ENCODE measurements around the gene DENND2A. TPM values are rescaled to one million over a fixed set of nuclear protein-coding genes. Genes with fewer than 3 reads are reported as not detected.
A peak's percentile ranks its signal among the peaks of the same experiment; 100 is the strongest.
"Not testable (repeated sequence)": the region's sequence is repeated elsewhere in the genome, so short reads cannot be mapped to it uniquely, and the experiment has no call there.

The DENND2A gene
- total and polyA plus RNA-seq, 7 donors = 2.7 to 8.7 (median 3.8) TPM

GRCh38 chr7:140571538-140572122 is 69.0 kb downstream of the DENND2A start:
- DNase-seq = no peak
- H3K36me3 ChIP-seq (ENCODE audit: insufficient read depth in 1 of 2, low read depth in 1 of 2) = peaks cover 0 to 20% of the 10 kb centered on the region in 2 donors
- H3K9me3 ChIP-seq = no peaks in the 10 kb centered on the region
- WGBS, 3 donors = 66 to 72% (median 70%) methylated on average over 5 of the region's 5 CpGs
- no peaks in the 10 kb centered on the region for H3K4me1 ChIP-seq
- intact Hi-C loops (cut with DNase I) = no loop called here
- no peaks in the 10 kb centered on the region for H3K27me3 ChIP-seq (ENCODE audit: insufficient read depth in 3 of 3, low read length in 2 of 3)
- no peak for TF ChIP-seq CTCF (IDR thresholded peaks at IDR 0.05)
- H3K27ac ChIP-seq = no peak overlapping the region
- ATAC-seq = peak; percentile 83 to 96 (median 92)
- no peak overlapping the region for H3K4me3 ChIP-seq

- no peaks in the 10 kb centered on the region for H3K27me3 ChIP-seq (ENCODE audit: insufficient read depth in 3 of 3, low read length in 2 of 3)
- peaks cover 0 to 20% of the 10 kb centered on the region in 2 donors for H3K36me3 ChIP-seq (ENCODE audit: insufficient read depth in 1 of 2, low read depth in 1 of 2)
- no peak overlapping the region for H3K27ac ChIP-seq
- no peak overlapping the region for H3K4me3 ChIP-seq
- WGBS, 3 donors = 80 to 86% (median 82%) methylated on average over 10 of the region's 10 CpGs
- DNase-seq = no peak
- ATAC-seq = no peak
- no peaks in the 10 kb centered on the region for H3K4me1 ChIP-seq
- H3K9me3 ChIP-seq = no peaks in the 10 kb centered on the region
- intact Hi-C loops (cut with DNase I) = no loop called here
- TF ChIP-seq CTCF (IDR thresholded peaks at IDR 0.05) = no peak
Measured at GRCh38 chr7:140570120-140570519, 70.5 kb downstream of the DENND2A start.

- no peak for DNase-seq
- intact Hi-C loops (cut with DNase I) = no loop called here
Measured at GRCh38 chr7:140568021-140568813, 72.4 kb downstream of the DENND2A start.

GRCh38 chr7:140566186-140566585 is 74.4 kb downstream of the DENND2A start:
- H3K27me3 ChIP-seq (ENCODE audit: insufficient read depth in 3 of 3, low read length in 2 of 3); intact Hi-C loops (cut with DNase I); H3K4me1 ChIP-seq; H3K9me3 ChIP-seq; H3K4me3 ChIP-seq; ATAC-seq; H3K36me3 ChIP-seq (ENCODE audit: insufficient read depth in 1 of 2, low read depth in 1 of 2); DNase-seq; H3K27ac ChIP-seq: not testable (repeated sequence)
- WGBS, 3 donors = 85 to 92% (median 85%) methylated on average over 6 of the region's 6 CpGs

More at GRCh38 chr7:140568021-140568813, 72.4 kb downstream of the DENND2A start:
- no peak for ATAC-seq
- Histone ChIP-seq H3K4me1 (no peaks in the 10 kb centered on the region), H3K27me3 (ENCODE audit: insufficient read depth in 3 of 3, low read length in 2 of 3) (no peaks in the 10 kb centered on the region), H3K9me3 (no peaks in the 10 kb centered on the region), H3K36me3 (ENCODE audit: insufficient read depth in 1 of 2, low read depth in 1 of 2) (peaks cover 0 to 15% of the 10 kb centered on the region in 2 donors), H3K27ac (no peak overlapping the region), H3K4me3 (no peak overlapping the region)
- 86 to 89% (median 87%) methylated on average over 17 of the region's 17 CpGs for WGBS, 3 donors
- TF ChIP-seq CTCF (IDR thresholded peaks at IDR 0.05) = no peak

GRCh38 chr7:140565761-140566160 is 74.9 kb downstream of the DENND2A start:
- intact Hi-C loops (cut with DNase I); H3K4me1 ChIP-seq: not testable (repeated sequence)

More at GRCh38 chr7:140565761-140566160, 74.9 kb downstream of the DENND2A start:
- H3K36me3 ChIP-seq (ENCODE audit: insufficient read depth in 1 of 2, low read depth in 1 of 2); H3K9me3 ChIP-seq; H3K4me3 ChIP-seq; H3K27ac ChIP-seq; ATAC-seq; H3K27me3 ChIP-seq (ENCODE audit: insufficient read depth in 3 of 3, low read length in 2 of 3); DNase-seq: not testable (repeated sequence)
- 81 to 83% (median 82%) methylated on average over 5 of the region's 5 CpGs for WGBS, 3 donors
